Measurements from ENCODE around the gene CBLL2.
"Not testable (repeated sequence)": the region's sequence is repeated elsewhere in the genome, so short reads cannot be mapped to it uniquely, and the experiment has no call there.

The CBLL2 gene

DNA sequence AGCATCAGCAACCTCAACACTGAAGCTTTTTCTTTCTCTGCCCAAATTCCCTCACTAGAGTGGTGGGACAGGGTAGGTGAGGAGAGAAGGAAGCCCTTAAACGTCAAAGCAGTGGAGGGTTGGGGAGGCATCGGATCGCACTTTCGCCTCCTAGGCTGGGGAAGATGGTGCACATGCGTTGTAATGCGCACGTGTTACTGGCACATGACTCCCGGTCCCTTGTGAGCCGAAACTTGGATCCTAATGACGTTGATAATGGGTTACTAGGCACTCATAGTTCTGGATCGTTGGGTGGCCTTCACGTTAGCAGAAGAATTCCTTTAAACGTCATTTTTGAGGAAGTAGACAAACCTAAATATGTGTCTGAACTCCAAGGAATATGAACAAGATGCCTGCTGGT lies at the start of gene CBLL2:
Gene CBLL2, plus strand, starts transcription at position 301 of the 400 bp plus-strand sequence. Its CDS starts 79 bp downstream, at position 380.
- no peak for DNase-seq (ENCODE audit: low read depth)

GRCh38 chrX:22234380-22234779 lies 38.3 kb upstream of the CBLL2 start:
- no peak for DNase-seq (ENCODE audit: low read depth)

DNA sequence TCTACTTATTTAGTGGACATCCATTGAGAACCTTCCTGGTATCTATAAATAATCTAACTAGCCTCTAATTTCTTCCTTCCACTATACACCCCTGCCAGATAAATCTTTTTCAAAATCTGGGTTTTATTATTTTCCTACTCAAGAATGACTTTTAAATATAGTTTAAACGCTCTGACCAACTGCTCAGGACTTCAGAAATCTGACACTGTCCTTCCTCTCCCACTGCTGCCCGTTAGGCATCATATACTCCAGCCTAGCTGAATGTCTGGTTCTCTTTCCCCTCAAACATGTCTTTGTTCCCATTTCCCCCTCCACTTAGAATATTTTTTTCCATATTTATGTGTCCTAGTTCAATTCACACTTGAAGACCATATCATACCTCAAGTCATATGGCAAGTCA lies 35.2 kb upstream of the CBLL2 start:
- no peak for DNase-seq (ENCODE audit: low read depth)

DNA sequence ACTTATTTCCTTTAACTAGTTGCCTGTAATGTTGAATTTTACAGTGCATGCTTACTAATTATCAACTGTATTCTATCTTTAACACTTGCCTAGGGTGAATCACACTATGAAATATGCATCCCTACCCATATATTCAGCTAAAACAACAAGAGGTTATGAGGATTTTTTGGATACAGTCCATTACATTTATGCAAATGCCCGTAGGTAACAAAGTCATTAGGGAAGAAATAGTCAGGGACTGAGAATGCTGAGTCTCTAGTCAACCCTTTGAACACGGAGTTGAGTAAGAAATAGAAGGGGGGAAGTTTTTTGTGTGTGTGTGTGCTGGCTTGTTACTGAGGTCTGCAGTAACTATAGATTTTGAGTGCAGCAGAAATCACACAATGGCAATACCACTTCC lies 26.1 kb upstream of the CBLL2 start:
- no peak for DNase-seq (ENCODE audit: low read depth)

GRCh38 chrX:22247169-22247568 lies 25.5 kb upstream of the CBLL2 start:
- DNase-seq (ENCODE audit: low read depth): no peak

- DNase-seq (ENCODE audit: low read depth): no peak
Observed at GRCh38 chrX:22248401-22248800, 24.3 kb upstream of the CBLL2 start.

DNA sequence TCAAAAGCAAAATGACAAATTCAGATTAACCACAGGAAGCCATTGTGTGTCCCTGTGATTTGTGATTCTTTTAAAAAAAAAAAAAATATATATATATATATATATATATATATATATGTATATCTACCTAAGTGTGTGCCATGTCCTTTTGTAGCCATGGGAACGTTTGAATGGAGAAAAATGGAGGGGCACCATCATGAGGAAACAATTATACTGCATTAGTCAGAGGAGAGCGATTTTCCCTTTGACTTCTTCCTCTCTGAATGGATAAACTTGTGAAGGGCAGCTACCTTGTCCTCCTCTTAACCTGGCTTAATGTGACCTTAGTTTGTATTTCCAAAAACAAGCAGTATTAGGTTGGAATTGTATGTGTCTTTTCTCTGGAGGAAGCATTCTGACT lies 23.3 kb upstream of the CBLL2 start:
- no peak for DNase-seq (ENCODE audit: low read depth)

DNA sequence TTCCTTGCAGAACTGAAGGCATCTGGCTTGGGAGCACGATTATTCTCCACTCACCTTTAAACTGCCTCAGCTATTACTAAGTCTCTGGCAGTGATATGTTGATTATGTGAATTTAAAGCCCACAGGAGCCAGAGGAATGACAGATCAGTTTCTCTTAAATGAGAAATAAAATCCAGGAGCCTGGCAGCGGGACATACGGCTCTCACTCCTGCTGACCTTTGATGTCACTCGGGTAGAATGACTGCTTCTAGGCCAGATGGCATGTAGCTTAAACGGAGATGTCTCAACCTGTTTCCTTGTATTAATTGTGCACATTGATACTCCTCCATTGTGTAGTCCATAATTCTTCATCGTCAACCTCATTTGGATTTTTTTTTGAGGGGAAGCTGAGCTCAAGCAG lies 4.0 kb upstream of the CBLL2 start:
- no peak for DNase-seq (ENCODE audit: low read depth)

- no peak for DNase-seq (ENCODE audit: low read depth)
Observed at GRCh38 chrX:22273714-22274317, 1.1 kb downstream of the CBLL2 start.

DNA sequence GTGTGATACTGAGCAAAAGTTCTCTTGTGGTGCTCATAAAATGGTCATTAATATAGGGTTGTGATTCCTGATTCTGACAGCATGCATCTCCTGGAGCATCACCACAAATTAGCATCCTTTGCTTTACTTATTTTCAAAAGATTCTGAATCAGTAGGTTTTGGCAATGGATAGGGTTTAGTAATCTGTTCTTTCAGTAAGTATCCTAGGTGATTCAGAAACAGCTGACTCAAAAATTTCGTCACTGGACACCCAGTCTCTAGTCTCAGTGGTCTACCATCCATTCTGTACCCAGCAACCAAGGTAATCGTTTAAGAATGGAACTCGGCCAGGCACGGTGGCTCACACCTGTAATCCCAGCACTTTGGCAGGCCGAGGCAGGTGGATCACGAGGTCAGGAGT lies 4.1 kb downstream of the CBLL2 start:
- no peak for DNase-seq (ENCODE audit: low read depth)

DNA sequence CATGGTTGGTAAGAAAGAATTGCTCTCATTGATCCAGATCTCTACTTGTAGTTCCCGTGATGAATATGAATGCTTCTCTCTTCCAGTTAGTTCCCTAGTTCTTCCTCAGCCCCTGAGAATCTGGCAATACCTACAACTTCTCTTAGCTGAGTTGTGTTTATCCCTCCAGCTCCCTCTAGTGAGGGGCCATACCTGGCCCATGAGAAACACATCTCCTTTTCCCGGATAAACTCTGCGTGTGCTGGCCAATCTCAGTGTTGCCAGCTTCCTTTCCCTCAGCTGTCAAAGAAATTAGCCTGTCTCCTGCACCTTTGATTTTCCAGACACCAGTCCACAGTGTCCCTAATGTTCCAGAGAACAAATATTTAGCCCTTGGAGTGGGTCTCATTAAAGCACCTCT lies 5.7 kb downstream of the CBLL2 start:
- DNase-seq (ENCODE audit: low read depth): no peak

DNA sequence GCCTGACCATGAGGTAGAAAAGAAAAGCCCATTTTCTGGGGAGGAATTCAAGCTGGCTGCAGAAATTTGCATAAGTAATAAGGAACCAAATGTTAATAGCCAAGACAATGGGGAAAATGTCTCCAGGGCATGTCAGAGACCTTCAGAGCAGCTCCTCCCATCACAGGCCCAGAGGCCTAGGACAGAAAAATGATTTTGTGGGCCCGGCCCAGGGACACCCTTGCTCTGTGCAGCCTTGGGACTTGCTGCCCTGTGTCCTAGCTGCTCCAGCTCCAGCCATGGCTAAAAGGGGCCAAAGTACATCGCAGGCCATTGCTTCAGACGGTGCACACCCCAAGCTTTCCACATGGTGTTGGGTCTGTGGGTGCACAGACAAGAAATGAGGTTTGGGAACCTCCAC lies 16.5 kb downstream of the CBLL2 start:
- not testable (repeated sequence) for DNase-seq (ENCODE audit: low read depth)

DNA sequence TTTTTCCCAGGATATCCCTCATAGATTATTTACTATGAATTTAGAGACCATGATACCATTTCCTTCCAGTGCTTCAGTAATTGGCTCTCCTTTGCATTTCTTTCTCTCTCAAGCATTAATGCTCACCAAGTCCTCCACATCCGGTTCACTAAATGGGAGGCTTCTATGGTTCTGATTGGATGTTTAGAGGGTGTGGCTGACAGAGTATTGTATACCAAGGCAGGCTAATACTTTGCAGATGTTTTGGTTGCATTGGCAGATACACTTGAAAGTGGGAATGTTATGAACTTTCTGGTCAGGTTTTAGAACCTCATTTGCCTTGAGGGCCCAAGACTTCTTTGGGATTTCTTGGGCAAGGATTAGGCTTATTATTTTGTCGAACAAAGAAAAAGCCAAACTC lies 24.2 kb downstream of the CBLL2 start:
- no peak for DNase-seq (ENCODE audit: low read depth)

GRCh38 chrX:22300130-22300529 lies 27.4 kb downstream of the CBLL2 start:
- no peak for DNase-seq (ENCODE audit: low read depth)

DNA sequence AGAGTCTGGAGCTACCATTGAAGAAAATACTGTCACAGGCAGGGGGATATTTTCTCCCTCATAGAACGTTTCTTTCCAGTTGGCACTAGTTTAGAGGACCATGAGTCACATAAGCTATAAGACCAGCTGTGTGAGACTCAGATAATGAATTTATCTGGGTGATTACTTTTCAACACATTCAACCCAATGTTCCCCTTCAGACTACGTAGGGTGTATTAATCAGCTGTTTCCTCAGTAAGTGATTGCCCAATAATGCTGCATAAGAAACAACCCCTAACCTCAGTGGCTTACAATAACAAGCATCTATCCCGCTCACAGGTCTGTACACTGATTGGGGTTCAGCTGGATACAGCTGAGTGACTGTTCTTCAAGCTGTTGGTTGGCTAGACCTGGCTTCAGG lies 38.1 kb downstream of the CBLL2 start:
- no peak for DNase-seq (ENCODE audit: low read depth)

- DNase-seq (ENCODE audit: low read depth): no peak
Observed at GRCh38 chrX:22313766-22314165, 41.1 kb downstream of the CBLL2 start.

GRCh38 chrX:22314211-22314610 lies 41.5 kb downstream of the CBLL2 start:
- DNase-seq (ENCODE audit: low read depth): no peak

GRCh38 chrX:22314692-22315091 lies 42.0 kb downstream of the CBLL2 start:
- no peak for DNase-seq (ENCODE audit: low read depth)

- no peak for DNase-seq (ENCODE audit: low read depth)
Observed at GRCh38 chrX:22315151-22315550, 42.4 kb downstream of the CBLL2 start.

GRCh38 chrX:22320236-22320873 lies 47.6 kb downstream of the CBLL2 start:
- no peak for DNase-seq (ENCODE audit: low read depth)

- DNase-seq (ENCODE audit: low read depth): no peak
Observed at GRCh38 chrX:22323541-22323940, 50.8 kb downstream of the CBLL2 start.
